HUES6 (cell line): ENCODE data around the gene AGPAT2.
A peak's percentile ranks its signal among the peaks of the same experiment; 100 is the strongest.

Experiments used
- H3K27ac ChIP-seq: 2 replicates; pipeline ENCODE4 v1.7.0; 2013; ENCODE audit warnings: low read depth, mild to moderate bottlenecking, low read length, inconsistent platforms
- H3K27me3 ChIP-seq: 2 replicates; pipeline ENCODE4 v1.6.1; 2013; ENCODE audit warnings: low read length; ENCODE audit not compliant: control insufficient read depth, insufficient read depth
- H3K36me3 ChIP-seq: 2 replicates; pipeline ENCODE4 v1.6.1; 2013; ENCODE audit warnings: low read length; ENCODE audit not compliant: control insufficient read depth, insufficient read depth
- H3K4me1 ChIP-seq: 2 replicates; pipeline ENCODE4 v1.6.1; 2013; ENCODE audit warnings: low read length; ENCODE audit not compliant: control insufficient read depth, insufficient read depth
- H3K4me3 ChIP-seq: 2 replicates; pipeline ENCODE4 v1.5.1; 2013; ENCODE audit warnings: low read depth, low read length
- H3K9ac ChIP-seq: one replicate; pipeline ENCODE4 v1.6.1; 2013; ENCODE audit warnings: mild to moderate bottlenecking, low read length
- H3K9me3 ChIP-seq: 2 replicates; pipeline ENCODE4 v1.6.1; 2013; ENCODE audit warnings: low read depth, low read length; ENCODE audit not compliant: control insufficient read depth, insufficient read depth

Gene AGPAT2

DNA sequence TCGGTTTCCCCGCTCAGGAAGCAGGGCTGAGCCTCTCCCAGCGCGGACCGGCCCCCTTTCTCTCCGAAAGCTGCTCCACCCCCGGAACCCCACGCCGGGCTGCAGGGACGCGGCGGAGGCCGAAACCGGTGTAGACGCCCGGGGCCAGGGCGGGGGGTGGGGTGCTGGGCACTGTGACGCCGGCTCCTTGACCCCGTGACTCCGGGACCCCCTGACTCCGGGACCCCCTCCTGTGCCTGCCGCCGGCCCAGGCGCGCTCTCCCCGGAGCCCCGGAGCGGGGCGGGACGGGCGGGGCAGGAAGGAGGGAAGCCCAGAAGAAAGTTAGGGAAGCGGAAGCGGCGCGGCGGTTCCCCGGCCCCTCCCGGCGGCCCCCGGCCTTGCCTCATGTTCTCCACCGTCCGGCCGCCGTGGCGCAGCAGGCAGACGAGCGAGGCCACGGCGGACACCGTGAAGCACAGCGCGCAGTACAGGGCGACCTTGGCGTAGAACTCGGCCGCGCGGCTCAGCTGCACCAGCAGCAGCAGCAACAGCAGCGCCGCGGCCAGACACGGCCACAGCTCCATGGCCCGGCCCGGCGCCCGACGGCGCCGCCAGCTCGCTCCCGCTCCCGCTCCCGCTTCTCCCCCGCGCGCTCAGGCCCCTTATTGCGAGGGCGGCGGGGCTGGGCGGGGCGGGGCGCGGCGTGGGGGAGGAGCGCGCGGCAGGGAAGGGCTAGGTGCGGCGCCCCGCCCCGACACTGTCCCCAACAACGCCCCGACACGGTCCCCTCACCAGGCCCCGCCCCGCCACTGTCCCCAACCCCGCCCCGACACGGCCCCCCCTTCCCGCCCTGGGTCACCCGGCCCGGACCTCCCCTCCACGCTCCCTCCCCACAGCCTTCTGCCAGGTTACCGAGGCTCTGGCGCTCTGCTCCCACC lies at the start of gene AGPAT2:
TSS of gene AGPAT2 (minus strand) at position 664 of the 918 bp plus-strand sequence. CDS start at position 564, 100 bp downstream.
- Histone ChIP-seq H3K9ac (peak within 1 kb of the TSS; percentile 78), H3K27me3 (peaks cover 25% of the 10 kb centered on the region; the same call in 1 of the 2 replicates), H3K4me1 (peaks cover 51% of the 10 kb centered on the region), H3K27ac (peak within 1 kb of the TSS; percentile 69; the same call in 1 of the 2 replicates), H3K4me3 (peak within 1 kb of the TSS; percentile 80), H3K36me3 (no peaks in the 10 kb centered on the region), H3K9me3 (no peaks in the 10 kb centered on the region)

GRCh38 chr9:136735812-136736480 lies 48.7 kb upstream of the AGPAT2 start:
- no peaks in the 10 kb centered on the region; the same call in 1 of the 2 replicates for H3K27me3 ChIP-seq
- no peak overlapping the region for H3K9ac ChIP-seq
- H3K4me3 ChIP-seq = no peak overlapping the region
- H3K9me3 ChIP-seq = peaks cover 3% of the 10 kb centered on the region; the same call in 1 of the 2 replicates
- H3K36me3 ChIP-seq = no peaks in the 10 kb centered on the region
- no peak overlapping the region for H3K27ac ChIP-seq
- peaks cover 4% of the 10 kb centered on the region; the same call in 1 of the 2 replicates for H3K4me1 ChIP-seq

DNA sequence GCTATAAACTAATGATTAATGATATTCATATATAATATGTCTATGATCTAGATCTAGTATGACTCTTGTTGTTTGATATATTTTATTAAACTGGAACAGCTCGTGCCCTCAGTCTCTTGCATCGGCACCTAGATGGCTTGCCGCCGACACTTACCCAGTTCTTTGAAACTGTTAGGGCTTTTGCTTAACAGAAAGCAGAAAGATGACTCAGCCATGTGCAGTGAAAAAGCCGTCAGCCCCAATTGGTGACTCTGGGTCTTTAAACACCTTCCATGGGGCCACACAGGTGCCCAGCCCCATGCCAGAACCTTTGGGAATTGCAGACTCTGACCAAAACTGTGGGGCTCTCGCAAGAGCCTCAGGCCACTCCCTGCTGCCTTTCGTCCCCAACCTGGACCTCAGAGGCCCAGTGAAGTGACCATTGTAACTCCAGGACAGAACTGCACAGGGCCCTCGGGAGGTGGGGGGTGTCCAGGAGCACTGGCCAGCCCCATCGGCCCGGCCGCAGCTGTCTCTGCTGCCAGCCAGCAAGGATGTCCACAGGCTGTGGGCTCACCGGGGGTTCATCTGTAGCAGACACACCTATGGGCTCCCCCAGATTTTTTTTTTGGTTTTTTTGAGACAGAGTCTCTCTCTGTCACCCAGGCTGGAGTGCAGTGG lies 47.7 kb upstream of the AGPAT2 start:
- no peak overlapping the region for H3K27ac ChIP-seq
- H3K9ac ChIP-seq = no peak overlapping the region
- no peaks in the 10 kb centered on the region for H3K27me3 ChIP-seq
- no peaks in the 10 kb centered on the region for H3K36me3 ChIP-seq
- no peak overlapping the region for H3K4me3 ChIP-seq
- peaks cover 4% of the 10 kb centered on the region; the same call in 1 of the 2 replicates for H3K4me1 ChIP-seq
- H3K9me3 ChIP-seq = peaks cover 3% of the 10 kb centered on the region; the same call in 1 of the 2 replicates

- Histone ChIP-seq H3K27me3 (peaks cover 7% of the 10 kb centered on the region; the same call in 1 of the 2 replicates), H3K9ac (no peak overlapping the region), H3K4me1 (peaks cover 7% of the 10 kb centered on the region; the same call in 1 of the 2 replicates), H3K9me3 (peaks cover 3% of the 10 kb centered on the region; the same call in 1 of the 2 replicates), H3K36me3 (no peaks in the 10 kb centered on the region), H3K27ac (no peak overlapping the region), H3K4me3 (no peak overlapping the region)
Measured at GRCh38 chr9:136733611-136734010, 46.4 kb upstream of the AGPAT2 start.

DNA sequence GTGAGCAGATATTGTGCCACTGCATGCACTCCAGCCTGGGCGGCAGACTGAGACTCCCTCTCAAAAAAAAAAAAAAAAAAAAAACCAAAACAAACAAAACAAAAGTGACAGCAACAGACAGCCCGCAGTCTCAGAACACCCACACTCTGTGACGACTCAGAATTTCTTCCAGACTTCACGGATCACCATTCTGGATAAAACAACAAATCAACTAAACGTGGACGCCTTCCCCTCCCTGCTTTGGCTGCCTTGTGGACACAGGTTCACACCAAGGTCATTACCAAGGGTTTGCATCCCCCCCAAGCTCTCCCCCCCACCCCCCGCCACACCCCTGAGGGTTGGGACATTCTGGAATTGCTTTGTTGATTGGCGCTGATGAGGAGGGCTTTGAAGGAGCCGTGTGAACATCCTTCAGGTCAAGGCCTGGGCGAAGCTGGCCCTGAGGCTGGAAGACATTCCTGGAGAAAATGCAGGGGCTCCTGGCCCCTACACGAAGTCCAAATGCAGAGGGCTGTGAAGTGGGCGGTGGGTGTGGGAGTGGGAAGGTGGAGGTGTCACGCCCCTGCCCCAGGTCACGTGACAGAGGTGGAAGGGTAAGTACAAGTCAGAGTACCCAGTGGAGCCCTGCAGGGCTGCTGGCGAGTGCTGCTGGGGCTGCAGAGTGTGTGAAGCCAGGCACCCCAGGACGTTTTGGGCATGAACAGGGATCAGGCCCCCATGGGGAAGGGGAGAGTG lies 45.4 kb upstream of the AGPAT2 start:
- H3K36me3 ChIP-seq = no peaks in the 10 kb centered on the region
- H3K27me3 ChIP-seq = peaks cover 7% of the 10 kb centered on the region; the same call in 1 of the 2 replicates
- no peak overlapping the region for H3K27ac ChIP-seq
- no peak overlapping the region for H3K4me3 ChIP-seq
- H3K9me3 ChIP-seq = no peaks in the 10 kb centered on the region
- peaks cover 7% of the 10 kb centered on the region; the same call in 1 of the 2 replicates for H3K4me1 ChIP-seq
- no peak overlapping the region for H3K9ac ChIP-seq

GRCh38 chr9:136729926-136730325 lies 42.7 kb upstream of the AGPAT2 start:
- Histone ChIP-seq H3K4me3 (no peak overlapping the region), H3K27me3 (peaks cover 7% of the 10 kb centered on the region; the same call in 1 of the 2 replicates), H3K27ac (no peak overlapping the region), H3K36me3 (peaks cover 19% of the 10 kb centered on the region), H3K9ac (no peak overlapping the region), H3K9me3 (no peaks in the 10 kb centered on the region), H3K4me1 (peaks cover 23% of the 10 kb centered on the region; the same call in 1 of the 2 replicates)

DNA sequence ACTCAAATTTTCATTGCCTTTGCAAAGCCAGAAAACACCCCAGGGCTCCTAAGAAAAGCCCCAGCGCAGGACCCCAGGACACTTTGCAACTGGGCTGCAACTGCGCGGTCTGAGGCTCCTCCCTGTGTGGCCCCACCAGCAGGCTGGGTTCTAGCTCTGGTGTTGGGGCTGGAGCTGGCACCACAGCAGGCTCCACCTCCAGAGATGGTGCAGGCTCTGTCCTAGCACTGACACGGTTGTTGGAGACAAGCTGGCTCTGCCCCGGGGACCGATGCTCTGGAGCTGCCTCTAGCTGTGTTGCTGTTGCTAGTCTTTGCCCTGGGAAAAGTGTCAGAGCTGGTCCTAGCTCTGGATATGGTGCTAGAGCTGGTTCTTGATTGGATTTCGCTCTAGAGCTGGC lies 41.9 kb upstream of the AGPAT2 start:
- Histone ChIP-seq H3K4me3 (peak overlapping the region; percentile 99), H3K4me1 (peaks cover 23% of the 10 kb centered on the region; the same call in 1 of the 2 replicates), H3K9me3 (no peaks in the 10 kb centered on the region), H3K27ac (no peak overlapping the region), H3K36me3 (peaks cover 27% of the 10 kb centered on the region), H3K9ac (peak overlapping the region; percentile 95), H3K27me3 (peaks cover 7% of the 10 kb centered on the region; the same call in 1 of the 2 replicates)

DNA sequence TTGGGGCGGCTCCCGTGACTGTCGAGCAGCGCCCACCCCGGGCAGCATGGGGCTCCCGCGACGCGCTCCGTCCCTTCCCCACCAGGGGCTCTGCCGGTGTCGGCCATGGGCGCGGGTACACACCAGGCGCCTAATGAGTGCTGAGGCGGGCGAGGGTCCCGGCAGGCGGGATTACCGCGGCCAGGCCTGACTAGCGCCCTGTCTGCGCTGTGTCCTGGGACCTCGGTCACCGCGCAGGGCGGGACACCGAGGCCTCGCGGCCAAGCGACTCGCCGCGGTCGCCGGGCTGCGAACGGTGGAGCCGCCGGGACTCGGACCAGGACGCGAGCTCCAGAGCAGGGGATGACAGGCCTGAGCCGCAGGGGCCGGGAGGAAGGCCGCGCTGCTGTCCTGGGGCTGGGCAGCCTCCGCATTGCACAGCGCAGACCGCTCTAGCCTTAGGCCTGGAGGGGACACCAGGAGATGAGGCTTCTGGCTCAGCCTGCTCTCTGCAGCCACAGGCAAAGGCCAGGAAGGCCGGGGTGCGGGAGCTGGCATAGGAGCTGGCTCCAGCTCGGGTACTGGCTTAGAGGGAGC lies 41.4 kb upstream of the AGPAT2 start:
- Histone ChIP-seq H3K27me3 (peaks cover 7% of the 10 kb centered on the region; the same call in 1 of the 2 replicates), H3K4me3 (peak overlapping the region; percentile 99), H3K9ac (peak overlapping the region; percentile 95), H3K4me1 (peaks cover 23% of the 10 kb centered on the region; the same call in 1 of the 2 replicates), H3K9me3 (no peaks in the 10 kb centered on the region), H3K27ac (no peak overlapping the region; the same call in 1 of the 2 replicates), H3K36me3 (peaks cover 32% of the 10 kb centered on the region)

- peak overlapping the region; percentile 85 for H3K27ac ChIP-seq
- peaks cover 37% of the 10 kb centered on the region for H3K36me3 ChIP-seq
- peaks cover 7% of the 10 kb centered on the region; the same call in 1 of the 2 replicates for H3K27me3 ChIP-seq
- H3K9ac ChIP-seq = peak overlapping the region; percentile 95
- no peaks in the 10 kb centered on the region for H3K9me3 ChIP-seq
- peaks cover 23% of the 10 kb centered on the region; the same call in 1 of the 2 replicates for H3K4me1 ChIP-seq
- peak overlapping the region; percentile 99 for H3K4me3 ChIP-seq
Measured at GRCh38 chr9:136728080-136728547, 40.9 kb upstream of the AGPAT2 start.
